GM23338 (cell line): ENCODE data around the gene KRTAP5-3. TPM values are rescaled to one million over a fixed set of nuclear protein-coding genes. Genes with fewer than 3 reads are reported as not detected.

Source experiments
- ATAC-seq: fragments of 200-7000 bp; cut with Tn5 transposase; 3 replicates; pipeline ENCODE4 v1.9.1; 2020
- DNase-seq: peaks from one replicate; pipeline ENCODE4 v3.0.0-alpha.2; 2015; ENCODE audit warnings: low spot score
- H2AFZ ChIP-seq: fragments of 200-600 bp; sonication (generic); 2 replicates; pipeline ENCODE4 v1.8.0; 2016; ENCODE audit warnings: antibody characterized with exemption, mild to moderate bottlenecking, moderate library complexity
- H3F3A ChIP-seq: fragments of 200-600 bp; sonication (generic); replicated peaks from 2 replicates; pipeline ENCODE4 v1.8.0; 2017; ENCODE audit warnings: antibody characterized with exemption, mixed run types, low read depth
- H3K27ac ChIP-seq: fragments of 200-600 bp; sonication (generic); 2 replicates; pipeline ENCODE4 v1.6.1; 2016; ENCODE audit warnings: low read depth
- H3K27me3 ChIP-seq: fragments of 200-600 bp; sonication (generic); 2 replicates; pipeline ENCODE4 v1.8.0; 2016; ENCODE audit warnings: mild to moderate bottlenecking, mixed run types, moderate library complexity; ENCODE audit not compliant: insufficient read depth
- H3K36me3 ChIP-seq: fragments of 200-600 bp; sonication (generic); 2 replicates; pipeline ENCODE4 v1.8.0; 2016; ENCODE audit warnings: mild to moderate bottlenecking; ENCODE audit not compliant: insufficient read depth
- H3K4me1 ChIP-seq: fragments of 200-600 bp; sonication (generic); 2 replicates; pipeline ENCODE4 v1.8.0; 2016; ENCODE audit warnings: mild to moderate bottlenecking, moderate library complexity; ENCODE audit not compliant: insufficient read depth
- H3K4me2 ChIP-seq: fragments of 200-600 bp; sonication (generic); 2 replicates; pipeline ENCODE4 v1.7.1; 2017; ENCODE audit warnings: mixed run types
- H3K4me3 ChIP-seq: fragments of 200-600 bp; sonication (generic); 2 replicates; pipeline ENCODE4 v1.6.1; 2016; ENCODE audit warnings: mixed run types
- H3K79me2 ChIP-seq: fragments of 200-600 bp; sonication (generic); replicated peaks from 2 replicates; pipeline ENCODE4 v1.8.0; 2017; ENCODE audit warnings: mild to moderate bottlenecking; ENCODE audit not compliant: insufficient read depth
- H3K9me2 ChIP-seq: fragments of 200-600 bp; sonication (generic); 2 replicates; pipeline ENCODE4 v1.8.0; 2017; ENCODE audit not compliant: insufficient read depth
- H4K20me1 ChIP-seq: fragments of 200-600 bp; sonication (generic); replicated peaks from 2 replicates; pipeline ENCODE4 v1.8.0; 2017; ENCODE audit warnings: mild to moderate bottlenecking; ENCODE audit not compliant: insufficient read depth
- H3K27ac Mint-ChIP-seq: 2 replicates; pipeline ENCODE4 v1.8.0; 2020; ENCODE audit warnings: inconsistent platforms, mild to moderate bottlenecking, moderate library complexity, mixed read lengths
- H3K27me3 Mint-ChIP-seq: 3 replicates; pipeline ENCODE4 v1.8.0; 2022; ENCODE audit warnings: low read depth, mild to moderate bottlenecking, moderate library complexity, mixed read lengths, inconsistent platforms; ENCODE audit not compliant: insufficient read depth, poor library complexity
- H3K36me3 Mint-ChIP-seq: 3 replicates; pipeline ENCODE4 v1.8.0; 2021; ENCODE audit warnings: low read depth, mild to moderate bottlenecking, inconsistent platforms, moderate library complexity, mixed read lengths
- H3K4me1 Mint-ChIP-seq: 3 replicates; pipeline ENCODE4 v1.8.0; 2020; ENCODE audit warnings: mild to moderate bottlenecking, inconsistent platforms, mixed read lengths
- H3K4me3 Mint-ChIP-seq: 3 replicates; pipeline ENCODE4 v1.8.0; 2021; ENCODE audit warnings: moderate library complexity, mild to moderate bottlenecking, inconsistent platforms, mixed read lengths
- H3K9me3 Mint-ChIP-seq: 3 replicates; pipeline ENCODE4 v1.8.0; 2020; ENCODE audit warnings: moderate library complexity, mild to moderate bottlenecking, inconsistent platforms, mixed read lengths
- CREB1 ChIP-seq: fragments of 250-450 bp; sonication (Bioruptor Pico); IDR thresholded peaks from 2 replicates; pipeline ENCODE4 v1.5.0; 2020; ENCODE audit warnings: low read depth, mild to moderate bottlenecking, moderate library complexity
- EZH2 ChIP-seq: fragments of 200-600 bp; sonication (generic); IDR thresholded peaks from one replicate; pipeline ENCODE4 v1.8.0; 2017; ENCODE audit warnings: antibody characterized with exemption, mild to moderate bottlenecking, low read depth; ENCODE audit not compliant: unreplicated experiment
- EZH2phosphoT487 ChIP-seq: fragments of 200-600 bp; sonication (generic); IDR thresholded peaks from one replicate; pipeline ENCODE4 v1.8.1; 2018; ENCODE audit warnings: antibody characterized with exemption; ENCODE audit not compliant: unreplicated experiment
- JUNB ChIP-seq: IDR thresholded peaks from one replicate; pipeline ENCODE4 v1.6.1; 2016; ENCODE audit warnings: antibody characterized with exemption; ENCODE audit not compliant: unreplicated experiment
- NANOG ChIP-seq: IDR thresholded peaks from 2 replicates; pipeline ENCODE4 v1.6.1; 2016; ENCODE audit warnings: antibody characterized with exemption, borderline replicate concordance
- STAT1 ChIP-seq: IDR thresholded peaks from one replicate; pipeline ENCODE4 v1.6.1; 2016; ENCODE audit warnings: antibody characterized with exemption; ENCODE audit not compliant: unreplicated experiment
- ZNF114 ChIP-seq: fragments of 250-450 bp; sonication (Bioruptor Pico); IDR thresholded peaks from 2 replicates; pipeline ENCODE4 v1.5.0; 2020; ENCODE audit warnings: mild to moderate bottlenecking, moderate library complexity
- ZNF331 ChIP-seq: fragments of 250-450 bp; sonication (Bioruptor Pico); IDR thresholded peaks from 2 replicates; pipeline ENCODE4 v1.5.0; 2020; ENCODE audit warnings: low read depth, mild to moderate bottlenecking, moderate library complexity
- polyA plus RNA-seq: library from polyadenylated mRNA; unstranded; fragments of >200 nt; fragmentation: Nextera tagmentation; extraction: Ambion mirVana; gene quantifications from 2 replicates; pipeline ENCODE4 v1.2.1, GENCODE V29; 2016
- total RNA-seq: library from RNA; depleted of rRNA; stranded (reverse); fragments of >200 nt; shearing (Covaris generic); gene quantifications from 2 replicates; pipeline ENCODE4 v1.2.3, GENCODE V29; 2014
- TF ChIP-seq, protein P1 (sequence below): IDR thresholded peaks from one replicate; pipeline ENCODE4 v1.6.1; 2018; ENCODE audit warnings: antibody characterized with exemption; ENCODE audit not compliant: unreplicated experiment
- TF ChIP-seq, protein P2 (sequence below): fragments of 250-450 bp; sonication (Bioruptor Pico); IDR thresholded peaks from 2 replicates; pipeline ENCODE4 v1.5.0; 2020; ENCODE audit warnings: mild to moderate bottlenecking, moderate library complexity
- TF ChIP-seq, protein P3 (sequence below): IDR thresholded peaks from 2 replicates; pipeline ENCODE4 v1.6.1; 2016; ENCODE audit warnings: antibody characterized with exemption
- TF ChIP-seq, protein P4 (sequence below), 2 experiments: fragments of 200-600 bp in 1 of 2; sonication (generic) in 1 of 2; conservative IDR thresholded peaks; 2 replicates each; pipeline versions ENCODE4 v1.5.1 to v1.6.1; 2016 to 2017; ENCODE audit warnings: antibody characterized with exemption in 2 of 2, low read depth in 2 of 2, mild to moderate bottlenecking in 2 of 2, moderate library complexity in 1 of 2

Gene KRTAP5-3
- total and polyA plus RNA-seq, 2 experiments from 2014 or later = not detected

DNA sequence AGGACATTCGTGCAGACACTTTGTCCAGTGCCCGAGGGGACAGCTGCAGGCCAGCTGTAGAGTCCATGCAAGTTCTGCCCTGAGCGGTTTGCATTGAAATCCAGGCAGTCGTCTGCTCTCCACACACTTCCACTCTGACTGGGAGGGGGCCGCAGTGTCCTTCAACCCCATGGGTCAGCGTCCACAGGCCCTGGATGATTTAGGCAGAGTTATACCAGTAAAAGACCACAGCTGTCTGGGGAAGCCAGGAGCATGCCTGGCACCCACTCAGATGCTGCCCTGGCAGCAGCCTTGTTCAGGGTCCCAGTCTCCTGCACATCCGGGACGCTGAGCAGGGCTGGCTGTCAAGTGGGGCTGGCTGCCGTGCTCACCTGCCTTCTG lies 47.8 kb upstream of the KRTAP5-3 start:
- Histone ChIP-seq H3K27ac (no peak overlapping the region), H2AFZ (no peak overlapping the region), H3K27me3 (no peaks in the 10 kb centered on the region), H3K79me2 (no peaks in the 10 kb centered on the region), H3K9me2 (no peaks in the 10 kb centered on the region), H3F3A (no peaks in the 10 kb centered on the region), H3K4me3 (no peak overlapping the region), H3K36me3 (no peaks in the 10 kb centered on the region), H3K4me1 (no peaks in the 10 kb centered on the region), H4K20me1 (no peaks in the 10 kb centered on the region), H3K4me2 (no peak overlapping the region)
- no peak for ATAC-seq
- Mint-ChIP-seq H3K27me3 (peaks cover 9% of the 10 kb centered on the region), H3K9me3 (no peaks in the 10 kb centered on the region), H3K36me3 (no peaks in the 10 kb centered on the region), H3K27ac (no peak overlapping the region), H3K4me3 (no peak overlapping the region), H3K4me1 (peaks cover 6% of the 10 kb centered on the region; the same call in 2 of the 3 replicates)
- no peak for DNase-seq
- TF ChIP-seq JUNB (no peak), NANOG (no peak), EZH2 (no peak), CREB1 (CRISPR knock-in tag) (no peak), ZNF331 (CRISPR knock-in tag) (no peak), ZNF114 (no peak), EZH2phosphoT487 (no peak), STAT1 (no peak)
- TF ChIP-seq, protein P1, sequence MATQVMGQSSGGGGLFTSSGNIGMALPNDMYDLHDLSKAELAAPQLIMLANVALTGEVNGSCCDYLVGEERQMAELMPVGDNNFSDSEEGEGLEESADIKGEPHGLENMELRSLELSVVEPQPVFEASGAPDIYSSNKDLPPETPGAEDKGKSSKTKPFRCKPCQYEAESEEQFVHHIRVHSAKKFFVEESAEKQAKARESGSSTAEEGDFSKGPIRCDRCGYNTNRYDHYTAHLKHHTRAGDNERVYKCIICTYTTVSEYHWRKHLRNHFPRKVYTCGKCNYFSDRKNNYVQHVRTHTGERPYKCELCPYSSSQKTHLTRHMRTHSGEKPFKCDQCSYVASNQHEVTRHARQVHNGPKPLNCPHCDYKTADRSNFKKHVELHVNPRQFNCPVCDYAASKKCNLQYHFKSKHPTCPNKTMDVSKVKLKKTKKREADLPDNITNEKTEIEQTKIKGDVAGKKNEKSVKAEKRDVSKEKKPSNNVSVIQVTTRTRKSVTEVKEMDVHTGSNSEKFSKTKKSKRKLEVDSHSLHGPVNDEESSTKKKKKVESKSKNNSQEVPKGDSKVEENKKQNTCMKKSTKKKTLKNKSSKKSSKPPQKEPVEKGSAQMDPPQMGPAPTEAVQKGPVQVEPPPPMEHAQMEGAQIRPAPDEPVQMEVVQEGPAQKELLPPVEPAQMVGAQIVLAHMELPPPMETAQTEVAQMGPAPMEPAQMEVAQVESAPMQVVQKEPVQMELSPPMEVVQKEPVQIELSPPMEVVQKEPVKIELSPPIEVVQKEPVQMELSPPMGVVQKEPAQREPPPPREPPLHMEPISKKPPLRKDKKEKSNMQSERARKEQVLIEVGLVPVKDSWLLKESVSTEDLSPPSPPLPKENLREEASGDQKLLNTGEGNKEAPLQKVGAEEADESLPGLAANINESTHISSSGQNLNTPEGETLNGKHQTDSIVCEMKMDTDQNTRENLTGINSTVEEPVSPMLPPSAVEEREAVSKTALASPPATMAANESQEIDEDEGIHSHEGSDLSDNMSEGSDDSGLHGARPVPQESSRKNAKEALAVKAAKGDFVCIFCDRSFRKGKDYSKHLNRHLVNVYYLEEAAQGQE = no peak
- TF ChIP-seq, protein P2, sequence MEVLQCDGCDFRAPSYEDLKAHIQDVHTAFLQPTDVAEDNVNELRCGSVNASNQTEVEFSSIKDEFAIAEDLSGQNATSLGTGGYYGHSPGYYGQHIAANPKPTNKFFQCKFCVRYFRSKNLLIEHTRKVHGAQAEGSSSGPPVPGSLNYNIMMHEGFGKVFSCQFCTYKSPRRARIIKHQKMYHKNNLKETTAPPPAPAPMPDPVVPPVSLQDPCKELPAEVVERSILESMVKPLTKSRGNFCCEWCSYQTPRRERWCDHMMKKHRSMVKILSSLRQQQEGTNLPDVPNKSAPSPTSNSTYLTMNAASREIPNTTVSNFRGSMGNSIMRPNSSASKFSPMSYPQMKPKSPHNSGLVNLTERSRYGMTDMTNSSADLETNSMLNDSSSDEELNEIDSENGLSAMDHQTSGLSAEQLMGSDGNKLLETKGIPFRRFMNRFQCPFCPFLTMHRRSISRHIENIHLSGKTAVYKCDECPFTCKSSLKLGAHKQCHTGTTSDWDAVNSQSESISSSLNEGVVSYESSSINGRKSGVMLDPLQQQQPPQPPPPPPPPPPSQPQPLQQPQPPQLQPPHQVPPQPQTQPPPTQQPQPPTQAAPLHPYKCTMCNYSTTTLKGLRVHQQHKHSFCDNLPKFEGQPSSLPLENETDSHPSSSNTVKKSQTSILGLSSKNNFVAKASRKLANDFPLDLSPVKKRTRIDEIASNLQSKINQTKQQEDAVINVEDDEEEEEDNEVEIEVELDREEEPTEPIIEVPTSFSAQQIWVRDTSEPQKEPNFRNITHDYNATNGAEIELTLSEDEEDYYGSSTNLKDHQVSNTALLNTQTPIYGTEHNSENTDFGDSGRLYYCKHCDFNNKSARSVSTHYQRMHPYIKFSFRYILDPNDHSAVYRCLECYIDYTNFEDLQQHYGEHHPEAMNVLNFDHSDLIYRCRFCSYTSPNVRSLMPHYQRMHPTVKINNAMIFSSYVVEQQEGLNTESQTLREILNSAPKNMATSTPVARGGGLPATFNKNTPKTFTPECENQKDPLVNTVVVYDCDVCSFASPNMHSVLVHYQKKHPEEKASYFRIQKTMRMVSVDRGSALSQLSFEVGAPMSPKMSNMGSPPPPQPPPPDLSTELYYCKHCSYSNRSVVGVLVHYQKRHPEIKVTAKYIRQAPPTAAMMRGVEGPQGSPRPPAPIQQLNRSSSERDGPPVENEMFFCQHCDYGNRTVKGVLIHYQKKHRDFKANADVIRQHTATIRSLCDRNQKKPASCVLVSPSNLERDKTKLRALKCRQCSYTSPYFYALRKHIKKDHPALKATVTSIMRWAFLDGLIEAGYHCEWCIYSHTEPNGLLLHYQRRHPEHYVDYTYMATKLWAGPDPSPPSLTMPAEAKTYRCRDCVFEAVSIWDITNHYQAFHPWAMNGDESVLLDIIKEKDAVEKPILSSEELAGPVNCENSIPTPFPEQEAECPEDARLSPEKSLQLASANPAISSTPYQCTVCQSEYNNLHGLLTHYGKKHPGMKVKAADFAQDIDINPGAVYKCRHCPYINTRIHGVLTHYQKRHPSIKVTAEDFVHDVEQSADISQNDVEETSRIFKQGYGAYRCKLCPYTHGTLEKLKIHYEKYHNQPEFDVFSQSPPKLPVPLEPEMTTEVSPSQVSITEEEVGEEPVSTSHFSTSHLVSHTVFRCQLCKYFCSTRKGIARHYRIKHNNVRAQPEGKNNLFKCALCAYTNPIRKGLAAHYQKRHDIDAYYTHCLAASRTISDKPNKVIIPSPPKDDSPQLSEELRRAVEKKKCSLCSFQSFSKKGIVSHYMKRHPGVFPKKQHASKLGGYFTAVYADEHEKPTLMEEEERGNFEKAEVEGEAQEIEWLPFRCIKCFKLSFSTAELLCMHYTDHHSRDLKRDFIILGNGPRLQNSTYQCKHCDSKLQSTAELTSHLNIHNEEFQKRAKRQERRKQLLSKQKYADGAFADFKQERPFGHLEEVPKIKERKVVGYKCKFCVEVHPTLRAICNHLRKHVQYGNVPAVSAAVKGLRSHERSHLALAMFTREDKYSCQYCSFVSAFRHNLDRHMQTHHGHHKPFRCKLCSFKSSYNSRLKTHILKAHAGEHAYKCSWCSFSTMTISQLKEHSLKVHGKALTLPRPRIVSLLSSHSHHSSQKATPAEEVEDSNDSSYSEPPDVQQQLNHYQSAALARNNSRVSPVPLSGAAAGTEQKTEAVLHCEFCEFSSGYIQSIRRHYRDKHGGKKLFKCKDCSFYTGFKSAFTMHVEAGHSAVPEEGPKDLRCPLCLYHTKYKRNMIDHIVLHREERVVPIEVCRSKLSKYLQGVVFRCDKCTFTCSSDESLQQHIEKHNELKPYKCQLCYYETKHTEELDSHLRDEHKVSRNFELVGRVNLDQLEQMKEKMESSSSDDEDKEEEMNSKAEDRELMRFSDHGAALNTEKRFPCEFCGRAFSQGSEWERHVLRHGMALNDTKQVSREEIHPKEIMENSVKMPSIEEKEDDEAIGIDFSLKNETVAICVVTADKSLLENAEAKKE (CRISPR knock-in tag) = no peak
- TF ChIP-seq, protein P3, sequence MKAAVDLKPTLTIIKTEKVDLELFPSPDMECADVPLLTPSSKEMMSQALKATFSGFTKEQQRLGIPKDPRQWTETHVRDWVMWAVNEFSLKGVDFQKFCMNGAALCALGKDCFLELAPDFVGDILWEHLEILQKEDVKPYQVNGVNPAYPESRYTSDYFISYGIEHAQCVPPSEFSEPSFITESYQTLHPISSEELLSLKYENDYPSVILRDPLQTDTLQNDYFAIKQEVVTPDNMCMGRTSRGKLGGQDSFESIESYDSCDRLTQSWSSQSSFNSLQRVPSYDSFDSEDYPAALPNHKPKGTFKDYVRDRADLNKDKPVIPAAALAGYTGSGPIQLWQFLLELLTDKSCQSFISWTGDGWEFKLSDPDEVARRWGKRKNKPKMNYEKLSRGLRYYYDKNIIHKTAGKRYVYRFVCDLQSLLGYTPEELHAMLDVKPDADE = no peak
- TF ChIP-seq, protein P4, sequence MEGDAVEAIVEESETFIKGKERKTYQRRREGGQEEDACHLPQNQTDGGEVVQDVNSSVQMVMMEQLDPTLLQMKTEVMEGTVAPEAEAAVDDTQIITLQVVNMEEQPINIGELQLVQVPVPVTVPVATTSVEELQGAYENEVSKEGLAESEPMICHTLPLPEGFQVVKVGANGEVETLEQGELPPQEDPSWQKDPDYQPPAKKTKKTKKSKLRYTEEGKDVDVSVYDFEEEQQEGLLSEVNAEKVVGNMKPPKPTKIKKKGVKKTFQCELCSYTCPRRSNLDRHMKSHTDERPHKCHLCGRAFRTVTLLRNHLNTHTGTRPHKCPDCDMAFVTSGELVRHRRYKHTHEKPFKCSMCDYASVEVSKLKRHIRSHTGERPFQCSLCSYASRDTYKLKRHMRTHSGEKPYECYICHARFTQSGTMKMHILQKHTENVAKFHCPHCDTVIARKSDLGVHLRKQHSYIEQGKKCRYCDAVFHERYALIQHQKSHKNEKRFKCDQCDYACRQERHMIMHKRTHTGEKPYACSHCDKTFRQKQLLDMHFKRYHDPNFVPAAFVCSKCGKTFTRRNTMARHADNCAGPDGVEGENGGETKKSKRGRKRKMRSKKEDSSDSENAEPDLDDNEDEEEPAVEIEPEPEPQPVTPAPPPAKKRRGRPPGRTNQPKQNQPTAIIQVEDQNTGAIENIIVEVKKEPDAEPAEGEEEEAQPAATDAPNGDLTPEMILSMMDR (conservative IDR thresholded peaks at IDR 0.05; ENCODE audit: low read depth in 2 of 2) = no peak
